HK-2 (cell line): Measurements from ENCODE around the gene C11orf68.

ENCODE experiments used
- DNase-seq: peaks from one replicate; pipeline ENCODE4 v3.0.0-alpha.2; 2018; ENCODE audit not compliant: unreplicated experiment

C11orf68 gene

DNA sequence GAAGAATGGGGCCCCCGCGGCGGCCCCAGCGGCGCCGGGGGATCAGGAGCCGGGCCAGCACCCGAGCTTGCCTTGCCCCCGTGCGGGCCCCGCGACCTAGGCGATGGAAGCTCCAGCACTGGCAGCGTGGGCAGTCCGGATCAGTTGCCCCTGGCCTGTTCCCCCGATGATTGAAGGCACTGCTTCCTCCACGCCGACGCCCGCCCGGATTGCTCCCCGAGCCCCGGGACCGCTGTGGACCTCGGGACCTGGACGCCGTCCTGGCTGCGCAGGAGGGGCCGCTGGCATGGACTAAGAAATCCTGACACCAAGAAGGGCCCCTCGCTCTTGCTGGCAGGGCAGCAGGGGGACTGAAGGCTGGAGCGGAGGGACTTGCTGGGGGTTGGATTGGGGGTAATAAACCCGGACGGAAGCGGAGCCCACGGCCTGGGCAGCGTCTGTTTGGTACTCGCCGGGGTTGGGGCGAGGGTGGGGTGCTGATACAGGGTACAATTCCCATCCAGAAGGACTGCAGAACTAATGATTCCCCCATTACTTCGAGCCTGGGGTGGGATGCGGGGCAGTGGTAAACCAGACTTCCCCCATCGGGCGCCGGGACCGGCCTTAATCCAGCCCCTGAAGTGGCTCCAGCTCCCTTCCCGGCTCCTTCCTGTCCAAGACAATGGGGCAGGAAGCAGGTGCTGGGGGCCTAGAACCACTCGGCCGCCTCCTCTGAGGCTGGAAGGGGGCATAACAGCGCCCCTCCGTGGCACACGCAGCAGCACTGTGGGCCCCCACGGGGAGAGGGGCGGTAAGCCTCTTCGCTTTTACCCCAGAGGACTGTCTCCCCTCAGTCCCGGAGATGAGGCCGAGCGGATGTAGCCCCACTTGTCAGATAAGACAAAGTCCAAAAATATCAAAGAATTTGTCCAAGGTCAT is 27.4 kb downstream of the C11orf68 start:
- peak; percentile 77 for DNase-seq

DNA sequence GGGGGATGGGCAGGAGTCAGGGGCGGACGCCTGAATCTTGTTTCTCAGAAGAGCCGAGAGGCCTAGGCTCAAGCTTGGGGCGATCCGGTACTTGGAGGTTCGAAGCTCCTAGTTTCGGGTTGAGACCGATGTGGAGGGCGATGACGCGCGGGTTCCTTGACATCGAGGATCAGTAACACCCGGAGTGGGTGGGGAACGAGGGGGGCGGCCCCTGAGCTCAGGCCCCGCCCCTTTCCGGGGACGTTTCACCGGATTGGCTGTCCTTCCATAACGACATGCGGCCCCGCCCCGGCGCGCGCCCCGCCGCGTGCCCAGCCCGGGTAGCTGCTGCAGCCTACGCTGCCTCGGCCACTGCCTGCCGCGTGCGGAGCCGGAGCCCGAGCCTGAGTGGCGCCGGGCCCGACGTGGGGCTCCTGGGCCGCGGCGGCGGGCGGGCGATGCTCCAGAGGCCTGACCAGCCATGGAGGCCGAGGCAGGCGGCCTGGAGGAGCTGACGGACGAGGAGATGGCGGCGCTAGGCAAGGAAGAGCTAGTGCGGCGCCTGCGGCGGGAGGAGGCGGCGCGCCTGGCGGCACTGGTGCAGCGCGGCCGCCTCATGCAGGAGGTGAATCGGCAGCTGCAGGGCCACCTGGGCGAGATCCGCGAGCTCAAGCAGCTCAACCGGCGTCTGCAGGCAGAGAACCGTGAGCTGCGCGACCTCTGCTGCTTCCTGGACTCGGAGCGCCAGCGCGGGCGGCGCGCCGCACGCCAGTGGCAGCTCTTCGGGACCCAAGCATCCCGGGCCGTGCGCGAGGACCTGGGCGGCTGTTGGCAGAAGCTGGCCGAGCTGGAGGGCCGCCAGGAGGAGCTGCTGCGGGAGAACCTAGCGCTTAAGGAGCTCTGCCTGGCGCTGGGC is 28.3 kb downstream of the C11orf68 start, which contains the start of gene CCDC85B:
Gene CCDC85B (plus strand): TSS at position 350 of the 895 bp plus-strand sequence. CDS start 111 bp downstream, at position 461.
- DNase-seq, result peak; percentile 92

DNA sequence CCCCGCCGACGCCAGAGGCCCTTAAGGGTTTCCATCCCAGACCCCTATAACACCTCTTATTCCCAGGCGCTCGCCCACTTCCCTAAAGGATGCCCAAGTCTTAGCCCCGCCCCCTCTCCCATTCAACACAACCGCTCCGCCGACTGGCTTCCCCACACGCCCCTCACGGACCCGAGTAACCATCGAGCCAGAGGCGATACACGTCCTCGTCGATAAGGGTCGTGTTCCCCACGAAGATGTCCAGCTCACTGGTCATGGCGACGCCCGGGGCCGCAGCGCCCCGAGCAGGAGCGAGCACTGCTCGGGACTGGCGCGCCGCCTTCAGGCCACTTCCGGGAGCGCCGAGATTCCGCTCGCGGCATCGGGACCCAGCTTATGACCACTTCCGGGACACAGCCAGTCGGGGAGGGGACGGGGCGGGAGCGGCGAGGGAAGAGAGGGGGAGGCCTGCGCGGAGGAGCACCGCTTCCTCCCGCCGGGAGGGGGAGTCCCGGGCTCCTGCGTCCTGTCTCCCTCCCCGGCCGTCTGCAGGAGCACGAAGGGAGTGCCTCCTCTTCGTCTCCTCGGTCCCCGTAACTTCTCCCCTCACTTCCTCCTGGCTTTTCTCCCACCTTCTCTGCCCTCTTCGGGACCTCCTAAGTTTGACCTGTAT is 30.6 kb downstream of the C11orf68 start, which contains the start of gene FIBP:
Gene FIBP (minus strand): TSS at position 309 of the 652 bp plus-strand sequence. CDS start 53 bp downstream, at position 256.
- peak; percentile 93 for DNase-seq

DNA sequence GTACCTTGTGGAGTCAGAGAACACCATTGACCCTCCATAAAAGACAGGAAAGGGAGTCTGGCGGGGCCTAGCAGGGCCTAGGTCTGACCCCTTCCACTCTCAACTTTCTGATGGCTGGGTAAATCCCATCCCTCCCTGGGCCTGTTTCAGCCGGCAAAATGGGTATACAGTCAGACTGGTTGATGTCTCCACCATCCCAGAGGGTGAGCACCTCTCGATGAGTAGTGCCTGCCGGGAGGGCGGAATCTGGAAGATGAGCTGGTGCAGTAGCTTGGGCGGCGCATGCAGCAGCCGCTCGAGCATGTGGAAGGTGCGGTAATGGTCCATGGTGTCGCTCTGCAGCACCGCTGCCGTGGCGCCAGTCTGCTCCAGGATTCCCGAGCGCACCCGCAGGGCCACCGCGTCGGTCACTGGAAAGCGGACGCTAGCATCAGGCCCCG is 31.1 kb downstream of the C11orf68 start:
- no peak for DNase-seq

DNA sequence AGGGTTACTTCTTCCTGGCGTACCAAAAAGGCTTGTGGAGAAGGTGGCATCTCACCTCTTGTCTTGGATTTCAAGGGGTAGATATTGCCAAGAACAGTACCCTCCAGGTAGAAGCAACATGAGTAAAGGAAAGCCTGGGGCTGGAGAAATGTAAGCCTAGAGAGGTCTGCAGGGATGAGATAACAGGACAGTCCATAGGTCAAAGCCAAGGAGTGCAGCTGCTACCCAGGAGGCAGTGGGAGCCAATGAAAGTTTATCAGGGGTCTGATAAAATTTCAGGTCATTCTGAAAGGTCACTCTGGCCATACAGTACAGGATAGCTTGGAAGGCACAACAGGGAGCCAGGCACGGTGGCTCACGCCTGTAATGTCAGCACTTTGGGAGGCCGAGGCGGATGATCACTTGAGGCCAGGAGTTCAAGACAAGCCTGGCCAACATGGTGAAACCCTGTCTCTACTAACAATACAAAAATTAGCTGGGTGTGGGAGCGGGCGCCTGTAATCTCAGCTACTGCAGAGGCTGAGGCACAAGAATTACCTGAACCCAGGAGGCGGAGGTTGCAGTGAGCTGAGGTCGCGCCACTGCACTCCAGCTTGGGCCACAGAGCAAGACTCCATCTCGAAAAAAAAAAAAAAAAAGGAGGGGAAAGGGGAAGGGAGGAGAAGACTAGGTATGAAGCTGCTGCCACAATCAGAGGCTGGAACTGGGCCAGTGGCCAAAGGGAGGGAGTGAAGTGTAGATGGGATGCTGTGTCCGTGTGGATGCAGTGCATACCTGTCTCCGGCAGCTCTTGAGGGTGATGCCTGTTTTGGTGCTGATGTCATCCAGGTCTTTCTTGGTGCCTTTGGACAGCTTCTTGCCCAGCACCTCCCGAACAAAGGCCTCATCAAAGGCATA is 31.8 kb downstream of the C11orf68 start:
- DNase-seq, result no peak

DNA sequence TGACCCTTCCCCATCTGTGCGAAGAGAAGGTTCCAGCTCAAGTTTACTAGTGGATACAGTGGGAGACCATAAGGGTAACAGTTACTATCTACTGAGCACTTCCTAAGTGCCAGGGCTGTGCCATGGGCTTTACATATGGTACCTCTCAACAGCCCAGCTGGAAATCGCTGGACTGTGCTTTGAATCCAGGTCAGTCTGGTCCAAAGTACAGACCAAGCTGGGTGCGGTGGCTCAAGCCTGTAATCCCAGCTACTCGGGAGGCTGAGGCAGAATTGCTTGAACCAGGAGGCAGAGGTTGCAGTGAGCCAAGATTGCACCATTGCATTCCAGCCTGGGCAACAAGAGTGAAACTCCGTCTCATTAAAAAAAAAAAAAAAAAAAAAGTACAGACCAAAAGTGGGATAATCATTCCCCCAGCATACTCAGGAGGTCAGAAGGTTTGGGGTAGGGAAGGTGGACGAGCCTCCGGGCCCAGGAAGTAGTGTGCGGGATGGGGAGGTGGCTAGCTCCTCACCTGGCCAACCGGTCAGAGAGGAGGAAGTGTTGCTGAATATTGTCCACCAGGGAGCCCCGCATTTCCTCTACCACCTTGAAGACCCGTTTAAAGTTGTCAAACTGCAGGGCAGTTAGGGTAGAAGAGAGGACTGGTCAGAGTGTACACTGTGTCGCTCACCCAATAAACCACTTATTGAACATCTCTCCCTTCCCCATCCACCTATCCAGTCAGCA is 32.9 kb downstream of the C11orf68 start:
- no peak for DNase-seq

DNA sequence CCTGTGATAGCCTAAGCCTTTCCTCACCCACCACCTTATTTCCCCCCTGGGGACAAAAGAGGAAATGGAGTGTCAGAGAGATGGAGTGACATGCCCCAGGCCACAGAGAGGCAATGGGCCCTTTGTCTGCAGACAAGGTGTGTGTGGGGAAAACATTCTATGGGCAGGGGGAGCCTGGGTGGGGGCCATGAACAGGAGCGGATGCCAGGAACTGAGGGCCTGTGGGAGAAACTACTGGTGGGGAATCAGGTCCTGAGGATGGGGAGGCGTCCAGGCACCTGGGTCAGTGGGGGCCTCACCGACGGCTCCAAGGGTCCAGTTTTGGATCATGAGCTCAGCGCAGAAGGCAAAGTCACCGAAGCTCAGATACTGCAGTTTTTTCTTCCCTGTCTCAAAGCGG is 33.6 kb downstream of the C11orf68 start:
- DNase-seq, result no peak

DNA sequence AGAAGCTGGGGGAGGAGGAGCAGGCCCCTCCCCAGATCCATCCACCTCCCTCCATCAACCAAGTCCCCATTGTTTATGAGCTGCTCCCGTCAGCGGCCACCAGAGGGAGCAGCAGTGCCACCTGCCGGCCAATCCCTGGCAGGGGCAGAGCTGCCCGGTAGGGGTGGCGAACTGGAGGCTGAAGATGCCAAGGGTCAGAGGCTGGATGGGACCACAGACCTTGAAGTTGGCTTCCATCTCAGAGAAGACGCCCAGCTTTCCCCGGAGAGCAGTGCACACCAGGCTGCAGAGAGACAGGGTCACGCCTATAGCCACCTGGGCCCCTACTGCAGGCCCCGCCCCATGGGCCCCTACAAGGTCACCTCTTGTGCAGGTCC is 34.2 kb downstream of the C11orf68 start:
- peak; percentile 73 for DNase-seq

DNA sequence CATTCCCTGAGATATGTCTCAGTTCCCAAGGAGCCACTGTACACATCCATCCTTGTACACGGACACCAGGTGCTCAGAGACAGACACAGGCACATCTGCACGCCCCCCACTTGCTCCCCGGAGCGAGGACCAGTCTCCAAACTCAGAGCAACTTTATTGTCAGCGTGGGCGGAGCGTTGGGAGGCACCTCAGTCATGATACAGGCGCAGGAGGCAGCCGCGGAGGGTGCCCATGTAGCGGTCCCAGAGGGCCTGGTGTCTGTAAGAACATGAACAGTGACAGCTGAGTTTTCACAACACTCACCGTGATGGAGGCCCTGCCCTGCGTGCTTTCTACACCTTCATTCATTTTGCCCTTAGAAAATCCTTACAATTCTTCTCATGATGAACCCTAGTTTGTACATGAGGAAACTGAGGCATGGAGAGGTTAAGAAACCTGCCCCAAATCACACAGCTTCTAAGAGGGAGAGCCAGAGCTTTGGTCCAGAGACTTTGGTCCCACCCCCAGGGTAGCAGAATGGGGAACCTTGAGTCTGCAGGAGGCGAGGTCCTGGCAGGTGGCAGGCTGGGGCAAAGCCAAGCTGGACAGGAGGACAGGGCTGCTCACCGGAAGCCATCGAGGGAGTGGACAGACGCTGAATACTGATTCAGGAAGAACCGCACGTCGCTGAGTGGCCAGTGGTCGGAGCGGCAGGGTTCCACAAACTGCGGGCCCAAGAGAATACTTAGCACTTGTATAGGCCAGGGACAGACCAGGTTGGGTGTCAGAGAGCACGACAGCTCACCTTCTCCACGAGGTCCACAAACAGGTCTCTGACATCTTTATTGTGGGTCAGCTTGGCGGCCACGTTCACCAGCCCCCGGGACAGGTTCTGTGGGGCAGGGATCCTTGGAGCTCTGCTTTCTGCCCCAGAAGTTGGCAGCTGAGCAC is 34.8 kb downstream of the C11orf68 start:
- no peak for DNase-seq

DNA sequence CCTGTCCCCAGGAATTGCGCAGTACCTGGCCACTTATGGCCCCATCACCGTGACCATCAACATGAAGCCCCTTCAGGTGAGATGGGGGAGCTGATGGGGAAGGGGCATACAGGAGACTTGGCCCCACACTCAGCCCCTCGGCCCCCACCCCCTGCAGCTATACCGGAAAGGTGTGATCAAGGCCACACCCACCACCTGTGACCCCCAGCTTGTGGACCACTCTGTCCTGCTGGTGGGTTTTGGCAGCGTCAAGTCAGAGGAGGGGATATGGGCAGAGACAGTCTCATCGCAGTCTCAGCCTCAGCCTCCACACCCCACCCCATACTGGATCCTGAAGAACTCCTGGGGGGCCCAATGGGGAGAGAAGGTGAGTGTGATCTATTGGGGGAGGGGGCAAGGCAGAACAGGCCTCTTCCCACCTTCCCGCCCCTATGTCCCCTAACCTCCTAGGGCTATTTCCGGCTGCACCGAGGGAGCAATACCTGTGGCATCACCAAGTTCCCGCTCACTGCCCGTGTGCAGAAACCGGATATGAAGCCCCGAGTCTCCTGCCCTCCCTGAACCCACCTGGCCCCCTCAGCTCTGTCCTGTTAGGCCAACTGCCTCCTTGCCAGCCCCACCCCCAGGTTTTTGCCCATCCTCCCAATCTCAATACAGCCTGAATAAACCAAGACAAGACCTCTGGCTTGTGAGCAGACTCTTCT is 35.7 kb downstream of the C11orf68 start:
- DNase-seq, result no peak

DNA sequence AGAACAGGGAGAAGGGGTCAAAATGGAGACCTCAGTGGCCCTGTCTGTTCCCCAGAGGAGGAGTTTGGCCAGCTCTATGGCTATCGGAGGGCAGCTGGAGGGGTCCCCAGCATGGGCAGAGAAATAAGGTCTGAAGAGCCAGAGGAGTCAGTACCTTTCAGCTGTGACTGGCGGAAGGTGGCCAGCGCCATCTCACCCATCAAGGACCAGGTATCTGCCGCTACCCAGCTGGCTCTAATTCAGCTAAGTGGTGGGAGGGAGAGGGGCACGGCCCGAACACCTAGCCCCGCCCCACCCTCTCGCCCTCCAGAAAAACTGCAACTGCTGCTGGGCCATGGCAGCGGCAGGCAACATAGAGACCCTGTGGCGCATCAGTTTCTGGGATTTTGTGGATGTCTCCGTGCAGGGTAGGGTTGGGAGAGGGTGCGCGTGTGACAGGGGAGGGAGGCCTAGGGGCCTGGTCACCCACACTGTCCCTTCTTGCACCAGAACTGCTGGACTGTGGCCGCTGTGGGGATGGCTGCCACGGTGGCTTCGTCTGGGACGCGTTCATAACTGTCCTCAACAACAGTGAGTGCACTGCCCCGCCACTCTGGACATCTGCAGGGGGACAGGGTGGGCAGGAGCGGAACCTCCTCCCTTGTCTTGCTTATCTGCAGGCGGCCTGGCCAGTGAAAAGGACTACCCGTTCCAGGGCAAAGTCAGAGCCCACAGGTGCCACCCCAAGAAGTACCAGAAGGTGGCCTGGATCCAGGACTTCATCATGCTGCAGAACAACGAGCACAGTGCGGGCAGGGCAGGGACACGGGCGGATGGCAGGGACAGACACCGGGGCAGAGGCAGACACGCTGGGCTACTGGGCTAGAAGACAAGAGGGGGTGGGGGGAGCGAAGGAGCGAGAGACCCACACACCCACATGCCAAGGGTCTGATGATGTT is 36.5 kb downstream of the C11orf68 start:
- DNase-seq, result no peak

DNA sequence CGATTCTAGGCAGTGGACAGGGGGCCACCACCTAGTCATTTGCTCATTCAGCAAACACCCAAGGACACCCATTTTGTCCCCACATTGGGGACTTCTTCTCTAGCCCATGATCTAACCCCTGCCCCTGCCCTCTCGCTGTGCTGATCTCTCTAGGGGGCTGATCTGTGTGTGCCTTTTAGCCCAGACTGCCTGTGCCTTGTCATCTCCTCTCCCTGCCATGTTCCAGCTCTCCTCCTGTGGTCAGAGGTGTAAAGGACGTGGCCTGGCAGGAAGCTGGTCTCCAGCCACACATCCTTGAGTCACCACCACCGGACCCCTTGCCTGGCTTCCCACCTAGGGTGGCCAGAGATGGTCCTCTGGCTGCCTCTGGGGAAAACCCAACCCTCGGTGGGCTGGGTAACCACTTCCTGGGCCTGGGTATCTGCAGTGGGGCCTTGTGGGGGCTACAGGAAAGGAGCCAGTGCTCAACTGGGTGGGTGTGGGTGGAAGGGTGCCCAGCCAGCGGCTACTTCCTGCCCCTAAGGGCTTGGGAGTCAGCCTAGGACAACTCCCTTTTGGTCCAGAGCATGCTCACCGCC is 37.9 kb downstream of the C11orf68 start:
- DNase-seq, result no peak

DNA sequence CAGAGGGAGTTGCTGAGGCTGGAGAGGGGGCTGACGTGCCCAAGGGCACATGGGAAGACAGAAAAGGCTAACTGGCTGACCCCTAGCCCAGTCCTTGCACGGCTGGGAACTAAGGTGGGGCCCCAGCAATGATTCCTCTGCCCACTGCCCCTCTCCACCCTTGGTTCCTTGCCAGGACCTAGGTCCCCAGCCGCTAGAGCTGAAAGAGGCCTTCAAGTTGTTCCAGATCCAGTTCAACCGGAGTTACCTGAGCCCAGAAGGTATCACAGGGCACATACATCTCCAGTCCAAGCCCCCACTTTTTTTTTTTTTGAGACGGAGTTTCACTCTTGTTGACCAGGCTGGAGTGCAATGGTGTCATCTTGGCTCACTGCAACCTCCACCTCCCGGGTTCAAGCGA is 38.8 kb downstream of the C11orf68 start:
- DNase-seq, result no peak

DNA sequence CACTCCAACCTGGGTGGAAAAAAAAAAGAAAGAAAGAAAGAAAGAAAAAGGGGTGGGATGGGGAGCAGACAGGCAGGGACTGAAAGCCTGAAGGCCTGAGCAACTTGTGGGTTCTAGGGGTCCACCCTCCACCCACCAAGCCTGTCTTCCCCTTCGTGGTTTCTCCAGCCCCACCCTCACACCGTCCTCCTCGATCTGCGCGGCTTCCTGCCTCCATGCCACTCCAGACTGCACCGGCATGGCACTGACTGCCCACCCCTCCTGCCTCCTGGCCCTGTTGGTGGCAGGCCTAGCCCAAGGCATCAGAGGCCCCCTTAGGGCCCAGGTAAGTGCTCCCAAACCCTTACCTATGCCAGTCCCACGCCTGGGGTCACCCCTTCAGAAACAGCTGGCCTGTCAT is 39.2 kb downstream of the C11orf68 start, which contains the start of gene CTSW:
Gene CTSW (plus strand): TSS at position 221 of the 400 bp plus-strand sequence. CDS start 18 bp downstream, at position 239.
- no peak for DNase-seq

DNA sequence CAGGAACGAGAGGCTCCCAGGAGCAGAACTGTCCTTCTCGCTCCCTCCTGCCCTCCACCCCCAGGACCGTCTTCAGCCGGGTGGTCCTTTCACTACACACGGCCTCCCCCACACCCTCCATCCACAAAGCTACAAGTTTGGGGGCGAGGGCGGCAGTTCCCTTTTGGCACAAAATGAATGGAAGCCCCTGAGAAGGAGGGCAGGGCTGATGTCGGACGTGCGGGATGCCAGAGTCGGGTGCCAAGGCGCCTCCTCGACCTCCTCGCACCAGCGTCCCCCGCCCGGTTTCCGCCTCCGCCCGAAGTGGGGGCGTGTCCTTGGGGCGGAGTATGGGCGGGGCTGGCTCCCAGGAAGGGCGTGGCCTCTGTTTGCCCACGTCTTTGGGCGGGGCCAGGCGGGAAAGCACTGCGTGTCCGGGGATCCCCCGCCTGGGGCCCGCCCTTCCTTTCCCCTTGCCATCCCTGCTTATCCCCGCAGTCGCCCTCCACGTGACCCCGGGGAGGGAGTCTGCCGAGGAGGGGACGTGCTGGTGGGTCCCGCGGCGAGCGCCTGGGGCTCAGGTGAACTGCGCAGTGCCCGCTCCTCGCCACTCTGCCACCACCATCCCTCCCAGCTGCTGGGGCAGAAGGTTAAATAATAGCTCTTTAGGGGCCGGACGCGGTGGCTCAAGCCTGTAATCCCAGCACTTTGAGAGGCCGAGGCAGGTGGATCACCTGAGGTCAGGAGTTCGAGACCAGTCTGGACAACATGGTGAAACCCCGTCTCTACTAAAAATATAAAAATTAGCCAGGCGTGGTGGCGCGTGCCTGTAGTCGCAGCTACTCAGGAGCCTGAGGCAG is 45.3 kb downstream of the C11orf68 start:
- DNase-seq, result peak; percentile 91
